ENCODE measurements around the gene GJA9. TPM values are rescaled to one million over a fixed set of nuclear protein-coding genes. Genes with fewer than 3 reads are reported as not detected.
"Not testable (repeated sequence)": the region's sequence is repeated elsewhere in the genome, so short reads cannot be mapped to it uniquely, and the experiment has no call there.

The GJA9 gene
- not detected for total RNA-seq

- no peaks in the 10 kb centered on the region for H3K36me3 Mint-ChIP-seq
- H3K27ac Mint-ChIP-seq, result no peak within 1 kb of the TSS
- H3K27me3 Mint-ChIP-seq, result peaks cover 6% of the 10 kb centered on the region
- no peaks in the 10 kb centered on the region for H3K9me3 Mint-ChIP-seq
- DNase-seq (no peak), ATAC-seq (ENCODE audit: low read depth) (no peak)
- no peak within 1 kb of the TSS for H3K4me3 Mint-ChIP-seq
- POLR2A ChIA-PET, result no interaction called here
- H3K4me1 Mint-ChIP-seq, result no peaks in the 10 kb centered on the region
Observed at GRCh38 chr1:38881487-38881886, at the start of gene GJA9. Gene GJA9, minus strand, starts transcription at chr1:38881587. Its CDS starts 5,489 bp downstream, at chr1:38876098.

- Mint-ChIP-seq H3K4me3 (no peak overlapping the region), H3K27ac (no peak overlapping the region), H3K27me3 (peaks cover 7% of the 10 kb centered on the region), H3K36me3 (no peaks in the 10 kb centered on the region), H3K9me3 (no peaks in the 10 kb centered on the region), H3K4me1 (no peaks in the 10 kb centered on the region)
- ATAC-seq (ENCODE audit: low read depth), result no peak
- POLR2A ChIA-PET, result interaction anchor here (1.0 kb wide), 1 partner anchor 97 kb away, joined by 3 read pairs; the partner anchor contains the start of gene NDUFS5
- no peak for DNase-seq
Observed at GRCh38 chr1:38929476-38929875, 48.1 kb upstream of the GJA9 start.

- no peak overlapping the region for H3K27ac Mint-ChIP-seq
- no peaks in the 10 kb centered on the region for H3K36me3 Mint-ChIP-seq
- no peak for DNase-seq
- peaks cover 7% of the 10 kb centered on the region for H3K27me3 Mint-ChIP-seq
- no peaks in the 10 kb centered on the region for H3K4me1 Mint-ChIP-seq
- POLR2A ChIA-PET, result interaction anchor here (1.0 kb wide), 1 partner anchor 97 kb away, joined by 3 read pairs; the partner anchor contains the start of gene NDUFS5
- ATAC-seq (ENCODE audit: low read depth), result no peak
- H3K4me3 Mint-ChIP-seq, result no peak overlapping the region
- H3K9me3 Mint-ChIP-seq, result no peaks in the 10 kb centered on the region
Observed at GRCh38 chr1:38929054-38929453, 47.7 kb upstream of the GJA9 start.

- Mint-ChIP-seq H3K27ac (no peak overlapping the region), H3K4me1 (no peaks in the 10 kb centered on the region), H3K27me3 (peaks cover 5% of the 10 kb centered on the region), H3K36me3 (no peaks in the 10 kb centered on the region), H3K9me3 (no peaks in the 10 kb centered on the region), H3K4me3 (no peak overlapping the region)
- DNase-seq (no peak), ATAC-seq (ENCODE audit: low read depth) (no peak)
- POLR2A ChIA-PET, result no interaction called here
Observed at GRCh38 chr1:38926091-38926490, 44.7 kb upstream of the GJA9 start.

GRCh38 chr1:38925391-38925790, 44.0 kb upstream of the GJA9 start:
- Mint-ChIP-seq H3K9me3 (no peaks in the 10 kb centered on the region), H3K27ac (no peak overlapping the region), H3K27me3 (peaks cover 5% of the 10 kb centered on the region), H3K4me1 (no peaks in the 10 kb centered on the region), H3K36me3 (no peaks in the 10 kb centered on the region), H3K4me3 (no peak overlapping the region)
- ATAC-seq (ENCODE audit: low read depth) (no peak), DNase-seq (no peak)
- POLR2A ChIA-PET, result no interaction called here

DNA sequence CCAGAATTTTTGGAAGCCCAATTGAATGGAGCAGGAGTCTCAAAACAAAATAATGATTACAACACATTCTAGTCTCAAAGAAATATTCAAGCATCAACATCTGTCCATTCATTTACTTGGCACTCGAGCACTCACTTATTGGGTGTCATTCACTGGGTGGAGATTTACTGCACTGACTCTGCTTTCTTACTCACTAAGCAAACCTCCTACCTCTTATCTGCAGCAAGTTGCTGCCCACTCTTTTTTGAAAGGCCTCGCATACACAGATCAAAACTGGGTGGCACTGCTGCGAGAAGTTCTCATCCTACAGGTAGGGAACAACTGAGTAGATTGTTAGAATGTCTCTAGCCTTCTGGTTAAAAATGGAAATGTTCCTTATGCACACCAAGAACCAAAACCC, 42.2 kb upstream of the GJA9 start:
- Mint-ChIP-seq H3K27ac (no peak overlapping the region), H3K27me3 (peaks cover 7% of the 10 kb centered on the region), H3K4me1 (peaks cover 4% of the 10 kb centered on the region), H3K36me3 (no peaks in the 10 kb centered on the region), H3K4me3 (no peak overlapping the region), H3K9me3 (no peaks in the 10 kb centered on the region)
- DNase-seq, result no peak
- ATAC-seq (ENCODE audit: low read depth), result no peak
- POLR2A ChIA-PET, result no interaction called here

DNA sequence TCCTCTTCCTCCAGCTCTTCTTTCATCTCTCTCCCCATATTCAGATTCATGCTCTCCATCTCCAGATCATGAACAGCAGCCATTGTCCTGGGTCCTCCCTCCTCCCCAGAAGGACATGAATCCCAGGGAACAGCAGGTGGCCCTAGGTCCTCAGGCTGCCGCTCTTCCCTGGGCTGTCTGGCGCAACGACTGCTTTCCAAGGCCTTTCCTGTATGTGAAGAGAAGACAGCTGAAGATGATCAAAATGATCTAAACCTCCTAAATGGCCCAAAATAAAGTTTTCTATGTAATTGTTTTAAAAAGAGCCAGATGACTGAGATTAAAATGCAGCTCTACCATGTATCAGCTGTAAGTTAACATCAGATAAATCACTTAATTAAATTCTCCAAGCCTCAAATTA, 37.7 kb upstream of the GJA9 start:
- peaks cover 7% of the 10 kb centered on the region for H3K27me3 Mint-ChIP-seq
- no peak overlapping the region for H3K4me3 Mint-ChIP-seq
- ATAC-seq (ENCODE audit: low read depth) (no peak), DNase-seq (no peak)
- POLR2A ChIA-PET, result no interaction called here
- H3K9me3 Mint-ChIP-seq, result no peaks in the 10 kb centered on the region
- H3K27ac Mint-ChIP-seq, result no peak overlapping the region
- H3K4me1 Mint-ChIP-seq, result peaks cover 14% of the 10 kb centered on the region
- no peaks in the 10 kb centered on the region for H3K36me3 Mint-ChIP-seq

DNA sequence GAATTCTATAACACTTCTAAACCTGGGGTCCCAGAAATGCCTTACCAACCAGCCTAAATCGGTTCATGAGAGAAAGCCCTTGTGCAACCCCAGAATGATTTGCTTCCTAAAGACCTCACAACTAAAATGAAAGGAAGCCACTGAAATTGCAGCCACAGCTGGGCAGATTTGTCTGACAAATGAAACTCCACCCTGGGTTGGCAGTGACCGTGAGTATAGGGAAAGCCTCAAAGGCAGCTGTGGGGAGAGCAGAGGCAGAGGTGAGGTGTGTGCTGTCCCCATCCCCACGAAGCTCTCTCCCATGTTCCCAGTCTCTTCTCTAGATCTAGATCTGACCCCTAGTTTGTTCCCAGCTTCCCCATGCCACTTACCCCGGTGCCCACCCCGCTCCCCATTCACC, 37.2 kb upstream of the GJA9 start:
- DNase-seq (no peak), ATAC-seq (ENCODE audit: low read depth) (no peak)
- POLR2A ChIA-PET, result no interaction called here
- H3K27me3 Mint-ChIP-seq, result peaks cover 4% of the 10 kb centered on the region
- no peak overlapping the region for H3K27ac Mint-ChIP-seq
- no peaks in the 10 kb centered on the region for H3K36me3 Mint-ChIP-seq
- no peak overlapping the region for H3K4me3 Mint-ChIP-seq
- no peaks in the 10 kb centered on the region for H3K9me3 Mint-ChIP-seq
- H3K4me1 Mint-ChIP-seq, result peaks cover 14% of the 10 kb centered on the region

DNA sequence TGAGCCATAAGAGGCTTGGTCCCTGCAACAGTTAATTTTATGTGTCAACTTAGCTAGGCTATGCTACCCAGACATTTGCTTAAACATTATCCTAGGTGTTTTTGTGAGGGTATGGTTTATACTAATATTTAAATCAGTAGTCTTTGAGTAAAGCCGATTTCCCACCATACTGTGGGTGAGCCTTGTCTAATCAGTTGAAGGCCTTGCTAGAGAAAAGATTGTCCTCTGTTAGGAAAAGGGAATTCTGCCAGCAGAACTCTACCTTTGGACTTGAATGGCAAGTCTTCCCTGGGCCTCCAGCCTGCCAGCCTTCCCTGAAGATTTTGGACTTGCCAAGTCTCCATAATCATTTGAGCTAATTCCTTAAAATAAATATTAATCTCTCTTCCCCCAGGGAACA, 36.4 kb upstream of the GJA9 start:
- Mint-ChIP-seq H3K4me1 (peaks cover 14% of the 10 kb centered on the region), H3K9me3 (no peaks in the 10 kb centered on the region), H3K27me3 (peaks cover 2% of the 10 kb centered on the region), H3K36me3 (no peaks in the 10 kb centered on the region), H3K4me3 (no peak overlapping the region), H3K27ac (no peak overlapping the region)
- POLR2A ChIA-PET, result no interaction called here
- no peak for ATAC-seq (ENCODE audit: low read depth)
- DNase-seq, result no peak

- Mint-ChIP-seq H3K4me3 (no peak overlapping the region), H3K27ac (no peak overlapping the region), H3K9me3 (no peaks in the 10 kb centered on the region), H3K36me3 (no peaks in the 10 kb centered on the region), H3K4me1 (peaks cover 14% of the 10 kb centered on the region), H3K27me3 (peaks cover 2% of the 10 kb centered on the region)
- DNase-seq (no peak), ATAC-seq (ENCODE audit: low read depth) (no peak)
- POLR2A ChIA-PET, result interaction anchor here (0.7 kb wide), 1 partner anchor 24 kb away, joined by 4 read pairs; the partner anchor contains the start of gene RHBDL2
Observed at GRCh38 chr1:38917337-38917736, 36.0 kb upstream of the GJA9 start.

- H3K27me3 Mint-ChIP-seq, result peaks cover 2% of the 10 kb centered on the region
- H3K9me3 Mint-ChIP-seq, result no peaks in the 10 kb centered on the region
- ATAC-seq (ENCODE audit: low read depth) (peak; percentile 52), DNase-seq (no peak)
- POLR2A ChIA-PET, result no interaction called here
- no peak overlapping the region for H3K27ac Mint-ChIP-seq
- H3K36me3 Mint-ChIP-seq, result no peaks in the 10 kb centered on the region
- H3K4me1 Mint-ChIP-seq, result peaks cover 14% of the 10 kb centered on the region
- no peak overlapping the region for H3K4me3 Mint-ChIP-seq
Observed at GRCh38 chr1:38915352-38915948, 34.1 kb upstream of the GJA9 start.

DNA sequence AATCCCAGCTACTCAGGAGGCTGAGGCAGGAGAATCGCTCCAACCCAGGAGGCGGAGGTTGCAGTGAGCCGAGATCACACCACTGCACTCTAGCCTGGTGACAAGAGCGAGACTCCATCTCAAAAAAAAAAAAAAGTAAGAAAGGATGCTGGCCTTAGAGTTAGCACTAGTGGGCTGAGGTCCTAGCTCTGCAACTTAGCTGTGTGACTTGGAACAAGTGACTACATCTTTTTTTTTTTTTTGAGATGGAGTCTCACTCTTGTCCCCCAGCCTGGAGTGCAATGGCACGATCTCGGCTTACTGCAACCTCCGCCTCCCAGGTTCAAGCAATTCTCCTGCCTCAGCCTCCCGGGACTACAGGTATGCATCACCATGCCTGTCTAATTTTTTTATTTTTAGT, 33.5 kb upstream of the GJA9 start:
- H3K36me3 Mint-ChIP-seq; H3K27me3 Mint-ChIP-seq; H3K9me3 Mint-ChIP-seq; H3K4me3 Mint-ChIP-seq; H3K27ac Mint-ChIP-seq; ATAC-seq (ENCODE audit: low read depth); DNase-seq; POLR2A ChIA-PET: not testable (repeated sequence)
- H3K4me1 Mint-ChIP-seq, result peaks cover 14% of the 10 kb centered on the region

- no peaks in the 10 kb centered on the region for H3K4me1 Mint-ChIP-seq
- H3K4me3 Mint-ChIP-seq, result no peak overlapping the region
Observed at GRCh38 chr1:38908821-38909220, 27.4 kb upstream of the GJA9 start.

DNA sequence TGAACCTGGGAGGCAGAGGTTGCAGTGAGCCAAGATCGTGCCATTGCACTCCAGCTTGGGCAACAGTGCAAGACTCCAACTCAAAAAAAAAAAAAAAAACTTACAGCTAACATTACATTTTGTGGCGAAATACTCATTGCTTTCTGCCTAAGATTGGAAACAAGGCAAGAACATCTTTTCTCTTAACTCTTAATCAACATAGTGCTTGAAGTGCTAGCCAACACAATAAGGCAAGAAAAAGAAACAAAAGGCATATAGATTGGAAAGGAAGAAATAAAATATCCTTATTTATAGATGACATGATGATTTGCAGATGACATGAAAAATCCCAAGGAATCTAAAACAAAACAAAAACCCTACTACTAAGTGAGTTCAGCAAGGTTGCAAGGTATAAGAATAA, 24.6 kb upstream of the GJA9 start:
- peaks cover 4% of the 10 kb centered on the region for H3K9me3 Mint-ChIP-seq
- DNase-seq (no peak), ATAC-seq (ENCODE audit: low read depth) (no peak)
- H3K27me3 Mint-ChIP-seq, result peaks cover 2% of the 10 kb centered on the region
- H3K27ac Mint-ChIP-seq, result no peak overlapping the region
- no peaks in the 10 kb centered on the region for H3K36me3 Mint-ChIP-seq
- H3K4me1 Mint-ChIP-seq, result no peaks in the 10 kb centered on the region
- POLR2A ChIA-PET, result no interaction called here
- no peak overlapping the region for H3K4me3 Mint-ChIP-seq

More at GRCh38 chr1:38908821-38909220, 27.4 kb upstream of the GJA9 start:
- Mint-ChIP-seq H3K9me3 (peaks cover 4% of the 10 kb centered on the region), H3K36me3 (no peaks in the 10 kb centered on the region), H3K27ac (no peak overlapping the region), H3K27me3 (peaks cover 2% of the 10 kb centered on the region)
- POLR2A ChIA-PET, result no interaction called here
- ATAC-seq (ENCODE audit: low read depth) (no peak), DNase-seq (no peak)

DNA sequence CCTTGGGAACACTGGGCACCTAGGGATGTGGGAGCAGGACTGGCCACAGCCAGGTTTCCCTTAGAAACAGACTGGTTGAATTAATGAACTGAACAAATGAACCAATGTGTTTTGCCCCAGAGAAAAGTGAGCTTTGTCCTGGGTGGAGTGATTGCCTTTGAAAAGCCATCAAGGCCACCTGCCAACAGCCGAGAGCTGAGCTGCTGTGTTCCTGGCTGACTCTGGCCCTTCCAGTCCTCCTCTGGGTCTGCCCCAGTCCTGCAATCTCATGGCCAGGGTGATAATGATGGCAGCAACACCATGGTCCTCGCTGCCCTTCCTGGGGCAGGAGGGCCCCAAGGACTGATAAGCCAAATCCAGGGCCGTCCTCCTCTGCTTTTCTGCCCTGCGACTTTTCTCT, 18.2 kb upstream of the GJA9 start:
- Mint-ChIP-seq H3K27ac (no peak overlapping the region), H3K9me3 (no peaks in the 10 kb centered on the region), H3K4me1 (peaks cover 2% of the 10 kb centered on the region), H3K36me3 (no peaks in the 10 kb centered on the region), H3K4me3 (no peak overlapping the region), H3K27me3 (no peaks in the 10 kb centered on the region)
- DNase-seq (no peak), ATAC-seq (ENCODE audit: low read depth) (no peak)
- POLR2A ChIA-PET, result no interaction called here
